IMR-90 (cell line): ENCODE results near the gene RUFY1.

Experiments used
- CTCF ChIP-seq: conservative IDR thresholded peaks from 2 replicates; pipeline ENCODE4 v1.5.1; 2012; ENCODE audit warnings: mild to moderate bottlenecking, low read depth, low read length, improper control_type of control experiment
- MXI1 ChIP-seq: IDR thresholded peaks from 2 replicates; pipeline ENCODE4 v1.6.1; 2012; ENCODE audit warnings: low read depth, mild to moderate bottlenecking, low read length, moderate library complexity, borderline replicate concordance
- POLR2A ChIP-seq: IDR thresholded peaks from 2 replicates; pipeline ENCODE4 v1.6.1; 2012; ENCODE audit warnings: mild to moderate bottlenecking, low read depth, low read length
- SMC3 ChIP-seq: fragments of 150-350 bp; IDR thresholded peaks from 2 replicates; pipeline ENCODE4 v1.6.1; 2016; ENCODE audit warnings: low read depth, mild to moderate bottlenecking, antibody characterized with exemption, low read length, moderate library complexity

DNA sequence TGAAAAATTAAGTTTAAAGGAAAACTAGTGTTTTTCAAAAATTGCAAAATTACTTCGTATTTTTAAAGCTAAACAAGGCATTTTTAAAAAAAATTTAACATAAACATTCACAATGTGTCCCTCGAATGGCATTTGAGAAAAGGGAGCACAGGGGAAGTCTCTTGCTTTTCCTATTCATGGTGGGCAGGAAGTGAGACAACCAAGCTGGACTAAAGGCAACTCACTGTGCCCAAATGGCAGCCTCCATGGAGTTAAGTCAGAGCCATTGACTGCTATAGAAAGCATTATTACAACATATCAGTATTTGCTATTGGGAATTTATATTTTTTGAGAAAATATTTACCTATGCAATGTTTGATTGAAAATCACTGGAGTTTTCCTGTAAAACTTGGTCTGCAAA is 64.8 kb downstream of the RUFY1 start:
- TF ChIP-seq CTCF (no peak), POLR2A (no peak), SMC3 (no peak), MXI1 (no peak)
